HG02588 (cell line): ENCODE data around the gene SNX15.
A peak's percentile ranks its signal among the peaks of the same experiment; 100 is the strongest.
"Not testable (repeated sequence)": the region's sequence is repeated elsewhere in the genome, so short reads cannot be mapped to it uniquely, and the experiment has no call there.

Experiments used
- ATAC-seq: cut with Tn5 transposase; IDR thresholded peaks from one replicate; pipeline ENCODE4 v1.9.1; 2021; ENCODE audit warnings: mild to moderate bottlenecking, moderate library complexity; ENCODE audit not compliant: unreplicated experiment

SNX15 gene

GRCh38 chr11:65014726-65015227 is 12.5 kb upstream of the SNX15 start:
- ATAC-seq: no peak

DNA sequence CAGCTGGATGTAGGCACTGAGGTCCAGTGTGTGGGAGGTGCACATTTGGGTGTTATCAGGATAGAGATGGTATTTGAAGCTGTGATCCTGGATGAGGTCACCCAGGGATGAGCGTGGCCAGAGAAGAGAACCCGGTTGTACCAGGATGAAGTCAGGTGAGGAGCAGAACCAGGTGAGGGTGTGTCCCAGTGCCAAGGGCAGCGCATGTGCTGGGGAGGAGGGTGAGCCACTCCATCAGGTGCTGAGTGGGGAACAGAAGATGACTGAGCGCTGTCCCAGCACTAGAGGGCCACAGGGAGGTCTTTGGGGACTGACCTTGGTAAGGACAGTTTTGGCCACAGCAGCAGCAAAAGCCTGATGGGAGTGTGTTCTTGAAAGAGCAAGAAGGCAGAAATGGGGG is 10.5 kb upstream of the SNX15 start:
- ATAC-seq: no peak

GRCh38 chr11:65017937-65018336 is 9.3 kb upstream of the SNX15 start:
- no peak for ATAC-seq

- ATAC-seq: no peak
These were observed 7.4 kb upstream of the SNX15 start for GRCh38 chr11:65019824-65020223.

DNA sequence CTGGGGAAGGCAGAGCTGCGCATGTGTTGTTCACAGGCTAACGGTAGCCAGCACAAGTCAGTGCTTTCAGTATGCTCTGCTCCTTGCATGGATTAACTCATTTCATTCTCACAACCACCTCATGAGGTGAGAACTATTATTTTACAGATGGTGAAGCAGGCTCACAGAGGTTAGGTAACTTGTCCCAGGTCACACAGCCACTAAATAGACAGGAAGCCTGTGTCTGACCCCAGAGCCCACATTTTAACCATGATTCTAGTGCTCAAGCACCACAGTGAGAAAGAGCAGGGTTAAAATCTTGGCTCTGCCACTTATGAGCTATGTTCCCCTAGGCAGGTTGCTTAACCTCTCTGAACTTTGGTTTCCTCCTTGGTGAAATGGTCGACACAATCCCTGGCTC is 6.2 kb upstream of the SNX15 start:
- ATAC-seq: no peak

- no peak for ATAC-seq
These were observed 5.7 kb upstream of the SNX15 start for GRCh38 chr11:65021509-65021908.

DNA sequence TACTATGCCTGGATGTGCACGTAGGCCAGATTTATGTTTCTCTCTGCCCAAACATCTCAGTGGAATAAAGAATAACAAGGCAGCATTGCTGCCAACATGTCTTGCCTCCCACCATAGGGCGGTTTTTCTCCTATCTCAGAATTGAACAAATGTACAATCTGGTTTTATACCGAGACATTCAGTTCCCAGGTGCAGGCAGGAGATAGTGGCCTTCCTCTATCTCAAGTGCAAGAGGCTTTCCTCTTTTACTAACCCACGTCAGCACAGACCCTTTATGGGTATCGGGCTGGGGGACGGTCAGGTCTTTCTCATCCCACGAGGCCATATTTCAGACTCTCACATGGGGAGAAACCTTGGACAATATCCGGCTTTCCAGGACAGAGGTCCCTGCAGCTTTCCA is 3.7 kb upstream of the SNX15 start:
- ATAC-seq: not testable (repeated sequence)

- ATAC-seq: no peak
These were observed 429 bp upstream of the SNX15 start for GRCh38 chr11:65026810-65027209.

- no peak for ATAC-seq
These were observed 5.0 kb downstream of the SNX15 start for GRCh38 chr11:65032216-65032615.

DNA sequence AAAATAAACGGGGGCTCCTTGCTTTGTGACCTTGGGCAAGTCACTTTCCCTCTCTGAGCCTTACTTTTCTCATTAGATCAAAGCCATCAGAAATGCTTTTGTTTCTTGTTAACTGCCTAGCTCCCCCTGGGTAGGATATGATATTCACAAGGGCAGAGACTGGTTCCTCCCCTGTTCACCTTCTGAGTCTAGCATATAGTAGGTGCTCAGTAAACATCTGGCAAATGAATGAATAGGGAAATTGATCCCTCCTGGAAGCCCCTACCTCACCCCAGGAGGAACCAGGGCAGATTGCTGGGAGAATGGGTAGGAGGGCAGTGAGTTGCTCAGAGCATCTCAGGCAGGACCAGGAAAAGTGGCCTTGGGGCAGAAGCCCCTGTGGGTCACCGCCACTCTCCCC is 7.2 kb downstream of the SNX15 start:
- no peak for ATAC-seq

DNA sequence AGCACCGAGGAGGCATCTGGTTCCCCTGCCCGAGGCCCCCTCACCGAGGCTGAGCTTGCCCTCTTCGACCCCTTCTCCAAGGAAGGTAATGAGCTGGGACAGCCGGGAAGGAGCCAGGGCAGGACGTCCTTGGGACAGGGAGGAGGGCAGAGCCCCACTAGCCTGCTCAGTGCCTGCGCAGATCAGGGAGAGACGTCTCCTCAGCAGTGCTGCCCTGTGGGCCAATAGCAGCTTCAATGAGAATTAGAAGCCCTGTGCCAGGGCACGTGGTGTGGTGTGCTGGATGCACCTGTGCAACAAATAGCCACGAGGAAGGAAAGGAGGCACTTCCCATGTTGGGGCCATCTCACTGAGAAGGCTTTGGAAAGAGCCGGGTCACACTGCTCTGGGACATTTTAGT is 8.3 kb downstream of the SNX15 start:
- no peak for ATAC-seq

DNA sequence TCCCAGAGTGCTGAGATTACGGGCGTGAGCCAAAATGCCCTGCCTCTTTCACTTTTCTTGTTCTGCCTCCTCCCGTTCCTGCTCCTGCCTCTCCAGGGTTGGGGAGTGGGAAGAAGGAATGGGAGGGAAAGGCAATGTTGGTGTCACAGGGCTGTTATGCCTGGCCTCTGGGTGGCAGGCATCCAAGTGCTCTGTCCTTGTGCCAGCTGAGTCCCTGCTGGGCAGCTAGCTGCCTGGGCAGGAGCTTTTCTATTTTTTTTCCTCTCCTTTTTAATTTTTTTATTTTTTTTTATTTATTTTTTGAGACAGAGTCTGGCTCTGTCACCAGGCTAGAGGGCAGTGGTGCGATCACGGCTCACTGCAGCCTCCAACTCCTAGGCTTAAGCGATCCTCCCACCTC is 9.7 kb downstream of the SNX15 start:
- no peak for ATAC-seq

DNA sequence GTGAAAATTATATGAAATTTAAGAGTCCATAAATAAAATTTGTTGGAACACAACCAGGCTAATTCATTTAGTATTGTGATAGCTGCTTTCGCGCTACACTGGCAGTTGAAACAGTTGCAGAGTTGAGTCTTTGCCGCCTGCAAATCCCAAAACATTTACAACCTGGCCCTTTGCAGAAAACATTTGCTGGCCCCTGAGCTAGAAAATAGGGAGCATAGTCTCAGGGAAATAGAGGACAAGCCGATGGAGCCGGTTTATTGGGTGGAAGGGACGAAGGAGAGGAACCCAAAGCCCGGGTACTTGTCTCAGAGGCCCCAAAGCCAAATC is 13.2 kb downstream of the SNX15 start:
- no peak for ATAC-seq

DNA sequence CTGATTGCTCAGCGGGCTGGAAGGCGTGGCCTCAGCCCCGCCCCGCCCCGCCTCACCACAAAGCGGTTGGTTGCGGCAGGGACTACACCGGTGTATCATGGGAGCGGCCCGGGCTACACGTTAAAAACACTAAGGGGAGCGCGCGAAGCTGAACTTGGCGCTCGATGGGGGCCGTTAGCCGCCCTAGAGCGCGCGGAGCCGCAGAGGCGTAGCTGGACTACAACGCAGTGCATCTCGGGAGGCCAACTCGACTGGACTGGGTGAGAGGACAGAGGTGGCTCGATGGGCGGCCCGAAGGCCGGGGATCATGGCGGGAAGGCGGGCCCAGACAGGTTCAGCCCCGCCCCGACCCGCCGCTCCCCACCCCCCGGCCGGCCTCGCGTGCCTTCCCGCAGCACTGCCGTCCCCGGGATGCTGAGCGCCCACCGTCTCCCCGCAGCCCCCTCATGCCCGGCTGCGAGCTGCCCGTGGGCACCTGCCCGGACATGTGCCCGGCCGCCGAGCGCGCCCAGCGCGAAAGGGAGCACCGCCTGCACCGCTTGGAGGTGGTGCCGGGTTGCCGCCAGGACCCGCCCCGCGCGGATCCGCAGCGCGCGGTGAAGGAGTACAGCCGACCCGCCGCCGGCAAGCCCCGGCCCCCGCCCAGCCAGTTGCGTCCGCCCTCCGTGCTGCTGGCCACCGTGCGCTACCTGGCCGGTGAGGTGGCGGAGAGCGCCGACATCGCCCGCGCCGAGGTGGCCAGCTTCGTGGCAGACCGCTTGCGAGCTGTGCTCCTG is 13.8 kb downstream of the SNX15 start, which contains the start of gene SAC3D1:
Gene SAC3D1, plus strand, starts transcription at position 364 of the 776 bp plus-strand sequence. Its CDS starts 83 bp downstream, at position 447.
- ATAC-seq: peak; percentile 80

GRCh38 chr11:65042891-65043290 is 15.7 kb downstream of the SNX15 start:
- ATAC-seq: no peak

DNA sequence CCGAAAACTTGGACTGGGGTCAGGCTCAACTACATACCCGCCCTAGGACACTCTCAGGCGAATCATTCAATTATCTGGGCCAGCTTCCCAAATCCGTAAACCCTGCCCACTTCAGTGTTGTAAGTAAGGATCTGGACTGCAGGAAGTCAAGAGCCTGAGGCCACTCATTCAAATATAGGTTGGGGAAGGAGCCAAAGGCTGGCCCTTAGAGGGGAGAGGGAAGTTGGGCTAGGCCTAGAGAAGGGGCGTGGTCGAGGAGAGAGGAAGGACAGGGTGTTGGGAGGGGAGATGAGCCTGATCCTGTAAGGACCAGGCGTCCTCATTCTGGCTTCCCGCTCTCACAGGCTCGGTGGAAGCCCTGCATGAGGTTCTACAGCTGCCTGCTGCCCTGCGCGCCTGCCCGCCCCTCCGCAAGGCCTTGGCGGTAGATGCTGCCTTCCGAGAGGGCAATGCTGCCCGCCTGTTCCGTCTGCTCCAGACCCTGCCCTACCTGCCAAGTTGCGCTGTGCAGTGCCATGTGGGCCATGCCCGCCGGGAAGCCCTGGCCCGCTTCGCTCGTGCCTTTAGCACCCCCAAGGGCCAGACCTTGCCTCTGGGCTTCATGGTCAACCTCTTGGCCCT is 16.8 kb downstream of the SNX15 start:
- ATAC-seq: no peak

DNA sequence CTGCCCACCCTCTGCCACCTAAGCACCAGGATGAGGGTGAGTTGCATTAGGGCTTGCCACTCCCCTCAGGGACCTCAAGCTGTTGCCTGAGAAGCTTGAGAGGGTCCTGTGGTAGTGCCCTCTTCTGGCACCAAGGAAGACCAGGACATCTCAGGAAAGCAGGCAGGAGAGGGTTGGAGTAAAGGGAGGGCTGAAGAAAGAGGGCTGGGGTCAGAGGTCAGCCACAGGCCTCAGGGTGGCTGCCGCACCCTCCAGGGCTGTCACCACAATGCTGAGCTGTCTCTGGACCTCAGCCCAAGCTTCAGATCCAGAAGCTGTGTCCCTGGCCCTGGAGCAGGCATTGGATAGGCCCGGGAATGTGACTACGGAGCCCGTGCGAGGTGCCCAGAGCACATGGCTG is 17.8 kb downstream of the SNX15 start:
- no peak for ATAC-seq

- no peak for ATAC-seq
These were observed 18.5 kb downstream of the SNX15 start for GRCh38 chr11:65045728-65046127.

GRCh38 chr11:65047581-65048422 is 20.6 kb downstream of the SNX15 start:
- ATAC-seq: no peak

DNA sequence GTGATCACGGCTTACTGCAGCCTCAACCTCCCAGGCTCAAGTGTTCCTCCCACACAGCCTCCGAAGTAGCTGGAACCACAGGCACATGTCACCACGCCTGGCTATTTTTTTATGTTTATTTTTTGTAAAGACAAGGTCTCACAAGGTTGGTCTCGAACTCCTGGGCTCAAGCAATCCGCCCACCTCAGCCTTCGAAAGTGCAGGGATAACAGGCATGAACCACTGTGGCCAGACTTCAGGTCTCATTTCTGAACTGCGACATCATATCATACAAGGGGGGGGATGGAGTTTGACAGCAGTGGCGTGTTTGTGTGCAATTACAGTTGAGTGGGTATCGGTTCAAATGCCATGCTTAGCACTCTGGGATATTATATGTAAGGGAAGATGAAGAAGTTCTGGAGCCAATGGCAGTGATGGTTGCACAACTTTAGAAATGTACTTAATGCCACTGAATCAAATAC is 24.2 kb downstream of the SNX15 start:
- ATAC-seq: no peak

GRCh38 chr11:65053827-65054508 is 26.7 kb downstream of the SNX15 start:
- no peak for ATAC-seq
